Mucosa of descending colon (tissue), 3 donors: Measurements from ENCODE around the gene ASXL1. TPM values are rescaled to one million over a fixed set of nuclear protein-coding genes. Genes with fewer than 3 reads are reported as not detected.

Experiments
- ATAC-seq: fragments of 200-7000 bp; cut with Tn5 transposase; one replicate; pipeline ENCODE4 v1.9.1; 2020; ENCODE audit warnings: mild to moderate bottlenecking, moderate library complexity
- DNase-seq, 3 donors: peaks; one replicate each; pipeline ENCODE4 v3.0.0-alpha.2; 2020
- H3K36me3 ChIP-seq: fragments of 200-600 bp; one replicate; pipeline ENCODE4 v1.8.0; 2021; ENCODE audit warnings: low read depth, mild to moderate bottlenecking
- H3K4me1 ChIP-seq: fragments of 200-600 bp; one replicate; pipeline ENCODE4 v1.8.0; 2021; ENCODE audit warnings: low read depth, mild to moderate bottlenecking
- H3K4me3 ChIP-seq: fragments of 200-600 bp; one replicate; pipeline ENCODE4 v1.8.0; 2021; ENCODE audit warnings: mild to moderate bottlenecking
- H3K9me3 ChIP-seq: fragments of 200-600 bp; one replicate; pipeline ENCODE4 v1.8.0; 2021; ENCODE audit warnings: mild to moderate bottlenecking
- intact Hi-C, 2 donors: fragments of 100-400 bp; cut with DNase I in 1 of 2; cut with micrococcal nuclease in 1 of 2; formaldehyde crosslinking; loops; one replicate each; pipeline versions ENCODE4 v1.11.0 to v1.11.1; 2022; cut with DNase I, micrococcal nuclease
- total RNA-seq, 3 donors: library from RNA; stranded (reverse); fragmentation: NEBNext Ultra II Directional in 2 of 3; extraction: Animal tissue kit (Norgen Biotek cat#: 25700) in 2 of 3; gene quantifications; one replicate each; pipeline versions ENCODE4 v1.2.1 to v1.2.4, GENCODE V29; 2021 to 2023
- TF ChIP-seq, protein P1 (sequence below): fragments of 200-600 bp; IDR thresholded peaks from one replicate; pipeline ENCODE4 v1.8.0; 2022; ENCODE audit warnings: antibody characterized with exemption, mild to moderate bottlenecking
- donor health status: DM: no; HTN: no; CAD: no; lungs with moderate emphysema.
- donor health status: DM: no; HTN: no; CAD: no.
- donor health status: DM: no; HTN: yes; CAD: no.

Gene ASXL1
- total RNA-seq, 3 donors from 2014 or later = 47.4 to 78.9 (median 52.3) TPM

- peak; percentile 10 for ATAC-seq
- TF ChIP-seq, protein P1, sequence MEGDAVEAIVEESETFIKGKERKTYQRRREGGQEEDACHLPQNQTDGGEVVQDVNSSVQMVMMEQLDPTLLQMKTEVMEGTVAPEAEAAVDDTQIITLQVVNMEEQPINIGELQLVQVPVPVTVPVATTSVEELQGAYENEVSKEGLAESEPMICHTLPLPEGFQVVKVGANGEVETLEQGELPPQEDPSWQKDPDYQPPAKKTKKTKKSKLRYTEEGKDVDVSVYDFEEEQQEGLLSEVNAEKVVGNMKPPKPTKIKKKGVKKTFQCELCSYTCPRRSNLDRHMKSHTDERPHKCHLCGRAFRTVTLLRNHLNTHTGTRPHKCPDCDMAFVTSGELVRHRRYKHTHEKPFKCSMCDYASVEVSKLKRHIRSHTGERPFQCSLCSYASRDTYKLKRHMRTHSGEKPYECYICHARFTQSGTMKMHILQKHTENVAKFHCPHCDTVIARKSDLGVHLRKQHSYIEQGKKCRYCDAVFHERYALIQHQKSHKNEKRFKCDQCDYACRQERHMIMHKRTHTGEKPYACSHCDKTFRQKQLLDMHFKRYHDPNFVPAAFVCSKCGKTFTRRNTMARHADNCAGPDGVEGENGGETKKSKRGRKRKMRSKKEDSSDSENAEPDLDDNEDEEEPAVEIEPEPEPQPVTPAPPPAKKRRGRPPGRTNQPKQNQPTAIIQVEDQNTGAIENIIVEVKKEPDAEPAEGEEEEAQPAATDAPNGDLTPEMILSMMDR = no peak
- no peak for DNase-seq
- H3K4me1 ChIP-seq = no peaks in the 10 kb centered on the region
- H3K36me3 ChIP-seq = no peaks in the 10 kb centered on the region
- intact Hi-C loops = no loop called here
- no peaks in the 10 kb centered on the region for H3K9me3 ChIP-seq
- H3K4me3 ChIP-seq = no peak overlapping the region
These were observed 79.4 kb downstream of the ASXL1 start for GRCh38 chr20:32437391-32438074.

- no peak for ATAC-seq
- TF ChIP-seq, protein P1 = no peak
- Histone ChIP-seq H3K4me3 (no peak overlapping the region), H3K36me3 (no peaks in the 10 kb centered on the region), H3K4me1 (no peaks in the 10 kb centered on the region), H3K9me3 (no peaks in the 10 kb centered on the region)
- DNase-seq = no peak
- intact Hi-C loops = no loop called here
These were observed 80.3 kb downstream of the ASXL1 start for GRCh38 chr20:32438331-32438858.

DNA sequence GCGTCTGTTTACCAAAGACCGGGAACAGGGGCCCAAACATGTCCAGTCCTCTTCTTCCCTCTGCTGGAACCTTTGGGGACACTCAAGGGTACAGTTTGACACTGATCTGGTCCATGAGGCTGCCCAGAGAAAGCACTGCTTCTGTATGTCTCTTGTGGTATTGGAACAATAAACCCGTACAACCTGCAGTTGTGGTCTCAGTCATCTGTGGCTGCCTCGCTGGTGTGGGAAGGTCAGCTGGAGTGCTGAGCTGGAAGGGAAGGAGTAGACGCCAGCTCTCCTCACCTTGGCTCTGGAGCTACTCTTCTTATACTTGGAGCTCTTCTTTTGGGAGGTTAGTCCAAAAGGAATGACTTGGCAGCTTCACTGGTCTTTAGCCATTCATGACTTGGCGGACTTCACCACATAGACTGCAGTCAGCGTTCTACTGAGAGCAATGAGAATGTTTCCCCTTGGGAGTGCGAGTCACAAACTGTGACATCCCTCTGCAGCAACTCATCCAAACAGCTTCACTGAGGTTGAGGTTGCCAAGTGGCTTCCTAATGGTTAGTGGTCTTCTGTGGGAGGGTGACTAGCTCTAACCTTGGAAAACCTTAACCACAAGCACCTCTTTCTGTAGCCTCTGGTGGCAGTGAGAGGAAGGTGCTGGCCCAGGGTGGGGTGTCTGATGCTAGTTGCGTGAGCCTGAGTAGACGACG, 81.2 kb downstream of the ASXL1 start:
- intact Hi-C loops = no loop called here
- ATAC-seq = no peak
- H3K4me3 ChIP-seq = no peak overlapping the region
- H3K4me1 ChIP-seq = no peaks in the 10 kb centered on the region
- TF ChIP-seq, protein P1 = no peak
- H3K36me3 ChIP-seq = no peaks in the 10 kb centered on the region
- H3K9me3 ChIP-seq = no peaks in the 10 kb centered on the region
- DNase-seq = peak in 1 of 3 donors; percentile 20

- TF ChIP-seq, protein P1 = no peak
- no peak for DNase-seq
- intact Hi-C loops = no loop called here
- no peaks in the 10 kb centered on the region for H3K4me1 ChIP-seq
- no peak overlapping the region for H3K4me3 ChIP-seq
- ATAC-seq = no peak
- H3K36me3 ChIP-seq = no peaks in the 10 kb centered on the region
- H3K9me3 ChIP-seq = no peaks in the 10 kb centered on the region
These were observed 82.1 kb downstream of the ASXL1 start for GRCh38 chr20:32440069-32440757.

- H3K36me3 ChIP-seq = no peaks in the 10 kb centered on the region
- intact Hi-C loops = no loop called here
- H3K9me3 ChIP-seq = no peaks in the 10 kb centered on the region
- no peak overlapping the region for H3K4me3 ChIP-seq
- no peaks in the 10 kb centered on the region for H3K4me1 ChIP-seq
- TF ChIP-seq, protein P1 = no peak
- ATAC-seq (no peak), DNase-seq (no peak)
These were observed 82.6 kb downstream of the ASXL1 start for GRCh38 chr20:32440758-32441078.
